HG03439 (cell line): ENCODE results near the gene MIER2.

Experiments
- ATAC-seq: cut with Tn5 transposase; IDR thresholded peaks from one replicate; pipeline ENCODE4 v1.9.1; 2021; ENCODE audit warnings: mild to moderate bottlenecking, moderate library complexity; ENCODE audit not compliant: unreplicated experiment

The MIER2 gene

GRCh38 chr19:335486-336066 is 9.0 kb downstream of the MIER2 start:
- no peak for ATAC-seq

- ATAC-seq = no peak
These were observed 9.5 kb downstream of the MIER2 start for GRCh38 chr19:335072-335471.

- no peak for ATAC-seq
These were observed 10.1 kb downstream of the MIER2 start for GRCh38 chr19:334296-335071.

GRCh38 chr19:330503-330902 is 14.1 kb downstream of the MIER2 start:
- ATAC-seq = no peak

GRCh38 chr19:329876-330275 is 14.7 kb downstream of the MIER2 start:
- no peak for ATAC-seq

GRCh38 chr19:328025-328505 is 16.5 kb downstream of the MIER2 start:
- ATAC-seq = no peak

- ATAC-seq = no peak
These were observed 17.1 kb downstream of the MIER2 start for GRCh38 chr19:327291-328024.

- ATAC-seq = no peak
These were observed 17.7 kb downstream of the MIER2 start for GRCh38 chr19:326871-327270.

GRCh38 chr19:325937-326565 is 18.5 kb downstream of the MIER2 start:
- ATAC-seq = no peak

- no peak for ATAC-seq
These were observed 19.2 kb downstream of the MIER2 start for GRCh38 chr19:325173-325936.

- ATAC-seq = no peak
These were observed 19.9 kb downstream of the MIER2 start for GRCh38 chr19:324716-325115.

GRCh38 chr19:322616-323015 is 22.0 kb downstream of the MIER2 start:
- no peak for ATAC-seq

GRCh38 chr19:318509-318774 is 26.2 kb downstream of the MIER2 start:
- ATAC-seq = no peak

GRCh38 chr19:317710-318508 is 26.7 kb downstream of the MIER2 start:
- no peak for ATAC-seq

GRCh38 chr19:315811-316210 is 28.8 kb downstream of the MIER2 start:
- ATAC-seq = no peak

GRCh38 chr19:313988-314815 is 30.4 kb downstream of the MIER2 start:
- ATAC-seq = no peak

GRCh38 chr19:313169-313987 is 31.2 kb downstream of the MIER2 start:
- no peak for ATAC-seq

- ATAC-seq = no peak
These were observed 32.8 kb downstream of the MIER2 start for GRCh38 chr19:311813-312261.
